ENCODE data around the gene ETV4.

ETV4 gene

GRCh38 chr17:43572368-43572980 lies 26.3 kb upstream of the ETV4 start:
- DNase-seq = no peak

GRCh38 chr17:43570518-43570928 lies 24.4 kb upstream of the ETV4 start:
- no peak for DNase-seq

- DNase-seq = no peak
These were observed 22.5 kb upstream of the ETV4 start for GRCh38 chr17:43568506-43569082.

- no peak for DNase-seq
These were observed 17.8 kb upstream of the ETV4 start for GRCh38 chr17:43563600-43564594.

- DNase-seq = no peak
These were observed 16.8 kb upstream of the ETV4 start for GRCh38 chr17:43562679-43563599.

- DNase-seq = no peak
These were observed 14.6 kb upstream of the ETV4 start for GRCh38 chr17:43560461-43561427.

- no peak for DNase-seq
These were observed 13.1 kb upstream of the ETV4 start for GRCh38 chr17:43559161-43559816.

- DNase-seq = no peak
These were observed 12.6 kb upstream of the ETV4 start for GRCh38 chr17:43558805-43559160.

GRCh38 chr17:43556292-43556691 lies 10.2 kb upstream of the ETV4 start:
- DNase-seq = no peak

GRCh38 chr17:43554857-43555256 lies 8.7 kb upstream of the ETV4 start:
- DNase-seq = no peak

GRCh38 chr17:43553573-43553972 lies 7.4 kb upstream of the ETV4 start:
- DNase-seq = no peak

- DNase-seq = no peak
These were observed 6.2 kb upstream of the ETV4 start for GRCh38 chr17:43552229-43552837.

GRCh38 chr17:43550754-43551153 lies 4.6 kb upstream of the ETV4 start:
- no peak for DNase-seq

- no peak for DNase-seq
These were observed 3.4 kb upstream of the ETV4 start for GRCh38 chr17:43549496-43549895.

GRCh38 chr17:43548689-43549379 lies 2.7 kb upstream of the ETV4 start:
- no peak for DNase-seq

GRCh38 chr17:43547659-43548256 lies 1.6 kb upstream of the ETV4 start:
- DNase-seq = no peak

- DNase-seq = no peak
These were observed 1.0 kb upstream of the ETV4 start for GRCh38 chr17:43547189-43547550.

GRCh38 chr17:43545383-43545632 lies 832 bp downstream of the ETV4 start:
- no peak for DNase-seq

GRCh38 chr17:43543771-43544575 lies 2.2 kb downstream of the ETV4 start:
- no peak for DNase-seq

All from SW 1271 (cell line).